PC-9 (cell line): ENCODE data around the gene MED22. TPM values are rescaled to one million over a fixed set of nuclear protein-coding genes. Genes with fewer than 3 reads are reported as not detected.

Source experiments
- BruUV-seq: library from RNA; stranded (reverse); fragments of 400-500 nt; replicated peaks from 2 replicates; lab custom pipeline; 2021; lab: Mats Ljungman, UMichigan
- CTCF ChIA-PET: fragments of 300-600 bp; sonication (Branson Sonifier 250); formaldehyde crosslinking; loops from one replicate; lab custom pipeline; 2022; ENCODE audit warnings: antibody characterized with exemption; lab: Charles Lee
- POLR2A ChIA-PET: fragments of 300-600 bp; sonication (Branson Sonifier 250); formaldehyde crosslinking; loops from one replicate; lab custom pipeline; 2022; ENCODE audit warnings: antibody characterized with exemption; ENCODE audit not compliant: unreplicated experiment; lab: Charles Lee
- DNase-seq, 2 experiments: peaks; one replicate each; pipeline versions ENCODE4 v3.0.0 to v3.0.0-alpha.2; 2015 to 2022; ENCODE audit warnings: mixed read lengths in 1 of 2
- H2AFZ ChIP-seq: fragments of 200-600 bp; sonication (generic); 2 replicates; pipeline ENCODE4 v1.8.1; 2017; ENCODE audit warnings: antibody characterized with exemption
- H3F3A ChIP-seq: fragments of 200-600 bp; sonication (generic); 2 replicates; pipeline ENCODE4 v1.8.1; 2017; ENCODE audit warnings: antibody characterized with exemption, mild to moderate bottlenecking, low read depth; ENCODE audit not compliant: insufficient read depth
- H3K27ac ChIP-seq: fragments of 200-600 bp; sonication (generic); 2 replicates; pipeline ENCODE4 v1.6.1; 2016; ENCODE audit warnings: mixed run types
- H3K27me3 ChIP-seq: fragments of 200-600 bp; sonication (generic); 2 replicates; pipeline ENCODE4 v1.6.1; 2016; ENCODE audit warnings: low read depth, mixed run types; ENCODE audit not compliant: insufficient read depth
- H3K36me3 ChIP-seq: fragments of 200-600 bp; sonication (generic); 2 replicates; pipeline ENCODE4 v1.6.1; 2016; ENCODE audit warnings: low read depth, mixed run types
- H3K4me1 ChIP-seq: fragments of 200-600 bp; sonication (generic); replicated peaks from 2 replicates; pipeline ENCODE4 v1.6.1; 2016; ENCODE audit warnings: mixed run types; ENCODE audit not compliant: insufficient read depth
- H3K4me2 ChIP-seq: fragments of 200-600 bp; sonication (generic); 2 replicates; pipeline ENCODE4 v1.6.1; 2017; ENCODE audit warnings: mixed run types
- H3K4me3 ChIP-seq: fragments of 200-600 bp; sonication (generic); 2 replicates; pipeline ENCODE4 v1.6.1; 2016; ENCODE audit warnings: mixed run types
- H3K79me2 ChIP-seq: fragments of 200-600 bp; sonication (generic); 2 replicates; pipeline ENCODE4 v1.6.1; 2017; ENCODE audit warnings: low read depth, mixed run types
- H3K9me2 ChIP-seq: fragments of 200-600 bp; sonication (generic); 2 replicates; pipeline ENCODE4 v1.8.1; 2017; ENCODE audit warnings: mild to moderate bottlenecking; ENCODE audit not compliant: insufficient read depth
- H3K9me3 ChIP-seq: fragments of 200-600 bp; sonication (generic); 2 replicates; pipeline ENCODE4 v1.8.1; 2016; ENCODE audit warnings: low read depth; ENCODE audit not compliant: insufficient read depth
- H4K20me1 ChIP-seq: fragments of 200-600 bp; sonication (generic); 2 replicates; pipeline ENCODE4 v1.8.1; 2017; ENCODE audit not compliant: insufficient read depth
- EZH2 ChIP-seq: fragments of 200-600 bp; sonication (generic); IDR thresholded peaks from 2 replicates; pipeline ENCODE4 v1.8.0; 2017; ENCODE audit warnings: antibody characterized with exemption, low read depth
- intact Hi-C: fragments of 100-400 bp; cut with micrococcal nuclease; formaldehyde crosslinking; loops from one replicate; pipeline ENCODE4 v1.10.0; 2022; ENCODE audit not compliant: unreplicated experiment
- total RNA-seq: library from RNA; stranded (reverse); gene quantifications from 2 replicates; pipeline ENCODE4 v1.2.3, GENCODE V29; 2021
- TF ChIP-seq, protein P1 (sequence below): fragments of 200-600 bp; sonication (generic); conservative IDR thresholded peaks from 2 replicates; pipeline ENCODE4 v1.6.1; 2017; ENCODE audit warnings: mixed run types, antibody characterized with exemption, mild to moderate bottlenecking, moderate library complexity

MED22 gene
- total RNA-seq, 1 experiment from 2014 or later = 38.7 TPM

DNA sequence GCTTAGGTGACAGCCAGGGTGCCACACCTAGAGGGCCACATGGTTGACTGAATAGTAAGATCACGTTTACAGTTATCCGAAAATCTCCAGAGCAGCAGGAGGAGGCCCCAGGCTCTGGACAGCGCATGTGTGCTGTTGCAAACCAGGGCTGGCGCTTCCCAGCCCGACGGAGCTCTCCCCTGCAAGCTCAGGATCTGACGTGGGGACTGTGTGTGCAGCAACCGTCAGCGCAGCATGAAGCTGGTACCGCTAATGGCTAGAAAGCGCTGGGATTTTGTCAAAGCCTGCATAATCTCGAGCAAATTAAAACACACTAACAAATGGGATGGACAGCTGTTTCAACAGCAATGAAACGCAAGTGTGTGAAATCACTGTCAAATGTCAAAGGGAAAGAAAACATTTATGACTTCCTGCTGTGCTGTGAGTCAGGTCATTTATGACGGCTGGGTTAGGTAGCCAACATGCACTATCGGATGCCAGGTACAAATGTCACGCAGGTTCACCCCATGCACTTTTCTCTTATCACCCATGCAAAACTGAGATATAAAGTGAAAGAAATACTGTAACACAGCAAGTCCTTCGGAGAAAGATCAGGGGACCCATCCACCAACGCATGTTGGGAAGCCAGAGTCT is 20.4 kb upstream of the MED22 start:
- DNase-seq = no peak
- no peaks in the 10 kb centered on the region for H3K9me3 ChIP-seq
- no peak overlapping the region for H3K27ac ChIP-seq
- peaks cover 97% of the 10 kb centered on the region for H4K20me1 ChIP-seq
- no peak overlapping the region for H2AFZ ChIP-seq
- H3K4me2 ChIP-seq = no peak overlapping the region
- H3K27me3 ChIP-seq = no peaks in the 10 kb centered on the region
- H3F3A ChIP-seq = peaks cover 11% of the 10 kb centered on the region; the same call in 1 of the 2 replicates
- CTCF ChIA-PET = no interaction called here
- peaks cover 37% of the 10 kb centered on the region for H3K36me3 ChIP-seq
- H3K9me2 ChIP-seq = no peaks in the 10 kb centered on the region
- H3K79me2 ChIP-seq = peaks cover 65% of the 10 kb centered on the region
- intact Hi-C loops = no loop called here
- POLR2A ChIA-PET = interaction anchor here (0.5 kb wide), 1 partner anchor 13 kb away, joined by 3 read pairs; no protein-coding TSS in a partner anchor
- no TSS peak for BruUV-seq
- H3K4me1 ChIP-seq = no peaks in the 10 kb centered on the region
- H3K4me3 ChIP-seq = no peak overlapping the region
- no peak for TF ChIP-seq EZH2
- TF ChIP-seq, protein P1, sequence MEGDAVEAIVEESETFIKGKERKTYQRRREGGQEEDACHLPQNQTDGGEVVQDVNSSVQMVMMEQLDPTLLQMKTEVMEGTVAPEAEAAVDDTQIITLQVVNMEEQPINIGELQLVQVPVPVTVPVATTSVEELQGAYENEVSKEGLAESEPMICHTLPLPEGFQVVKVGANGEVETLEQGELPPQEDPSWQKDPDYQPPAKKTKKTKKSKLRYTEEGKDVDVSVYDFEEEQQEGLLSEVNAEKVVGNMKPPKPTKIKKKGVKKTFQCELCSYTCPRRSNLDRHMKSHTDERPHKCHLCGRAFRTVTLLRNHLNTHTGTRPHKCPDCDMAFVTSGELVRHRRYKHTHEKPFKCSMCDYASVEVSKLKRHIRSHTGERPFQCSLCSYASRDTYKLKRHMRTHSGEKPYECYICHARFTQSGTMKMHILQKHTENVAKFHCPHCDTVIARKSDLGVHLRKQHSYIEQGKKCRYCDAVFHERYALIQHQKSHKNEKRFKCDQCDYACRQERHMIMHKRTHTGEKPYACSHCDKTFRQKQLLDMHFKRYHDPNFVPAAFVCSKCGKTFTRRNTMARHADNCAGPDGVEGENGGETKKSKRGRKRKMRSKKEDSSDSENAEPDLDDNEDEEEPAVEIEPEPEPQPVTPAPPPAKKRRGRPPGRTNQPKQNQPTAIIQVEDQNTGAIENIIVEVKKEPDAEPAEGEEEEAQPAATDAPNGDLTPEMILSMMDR = no peak

DNA sequence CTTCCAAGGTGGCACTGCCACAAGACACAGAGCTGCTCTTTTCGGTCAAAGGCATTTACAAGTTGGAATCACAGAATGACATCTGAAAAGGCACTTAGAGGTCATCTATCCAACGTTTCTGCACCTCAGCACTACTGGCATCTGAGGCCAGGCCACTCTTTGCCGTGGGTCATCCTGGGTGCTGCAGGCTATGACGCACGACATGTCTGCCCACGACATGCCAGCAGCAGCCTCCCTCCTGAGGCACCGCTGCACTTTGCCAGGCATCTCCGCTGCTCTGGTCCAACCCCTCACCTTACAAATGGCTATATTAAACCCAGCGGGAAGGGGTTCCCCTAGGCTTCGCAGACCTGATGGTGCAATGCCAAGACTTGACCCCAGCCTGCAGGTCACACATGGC is 19.8 kb upstream of the MED22 start:
- DNase-seq = no peak
- ChIA-PET POLR2A (interaction anchor here (0.5 kb wide), 1 partner anchor 13 kb away, joined by 3 read pairs; no protein-coding TSS in a partner anchor), CTCF (no interaction called here)
- BruUV-seq = no TSS peak
- Histone ChIP-seq H4K20me1 (peaks cover 97% of the 10 kb centered on the region), H3K4me3 (no peak overlapping the region), H3K4me1 (no peaks in the 10 kb centered on the region), H3K79me2 (peaks cover 59% of the 10 kb centered on the region), H2AFZ (no peak overlapping the region), H3K27me3 (no peaks in the 10 kb centered on the region), H3K27ac (no peak overlapping the region), H3F3A (peaks cover 17% of the 10 kb centered on the region; the same call in 1 of the 2 replicates), H3K9me2 (no peaks in the 10 kb centered on the region), H3K9me3 (no peaks in the 10 kb centered on the region), H3K36me3 (peaks cover 35% of the 10 kb centered on the region), H3K4me2 (no peak overlapping the region)
- TF ChIP-seq, protein P1 = no peak
- no peak for TF ChIP-seq EZH2
- intact Hi-C loops = no loop called here

DNA sequence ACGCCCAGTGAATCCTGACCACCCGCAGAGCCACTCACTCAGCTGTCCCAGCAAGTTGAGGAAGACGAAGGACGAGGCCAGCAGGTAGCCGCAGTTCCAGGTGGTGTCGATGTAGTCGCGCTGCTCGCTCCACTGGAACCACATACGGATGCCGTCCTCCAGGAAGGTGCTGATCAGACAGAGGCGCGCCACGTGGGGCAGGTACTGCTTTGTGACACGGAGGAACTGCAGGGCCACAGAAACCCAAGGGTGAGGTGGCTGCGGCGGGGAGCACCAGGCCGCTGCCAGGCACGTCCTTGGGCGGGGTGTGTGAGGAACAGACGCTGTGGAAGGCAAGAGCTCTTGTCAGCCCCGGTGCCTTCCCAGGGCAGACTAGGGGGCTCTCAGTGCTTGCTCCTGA is 19.3 kb upstream of the MED22 start:
- no peak overlapping the region for H3K4me2 ChIP-seq
- TF ChIP-seq, protein P1 = no peak
- TF ChIP-seq EZH2 = no peak
- no peak overlapping the region for H3K4me3 ChIP-seq
- H3K27ac ChIP-seq = no peak overlapping the region
- peaks cover 96% of the 10 kb centered on the region for H4K20me1 ChIP-seq
- no peak overlapping the region for H2AFZ ChIP-seq
- DNase-seq = no peak
- intact Hi-C loops = no loop called here
- ChIA-PET CTCF (no interaction called here), POLR2A (no interaction called here)
- no peaks in the 10 kb centered on the region for H3K27me3 ChIP-seq
- peaks cover 32% of the 10 kb centered on the region for H3K36me3 ChIP-seq
- BruUV-seq = no TSS peak
- H3F3A ChIP-seq = peaks cover 21% of the 10 kb centered on the region; the same call in 1 of the 2 replicates
- no peaks in the 10 kb centered on the region for H3K9me3 ChIP-seq
- H3K9me2 ChIP-seq = no peaks in the 10 kb centered on the region
- H3K4me1 ChIP-seq = no peaks in the 10 kb centered on the region
- H3K79me2 ChIP-seq = peaks cover 53% of the 10 kb centered on the region
